PC-9 (cell line): Measurements from ENCODE around the gene PLA2R1.

Experiments used
- CTCF ChIP-seq: fragments of 200-600 bp; sonication (generic); conservative IDR thresholded peaks from 2 replicates; pipeline ENCODE4 v1.6.1; 2017; ENCODE audit warnings: mixed run types, antibody characterized with exemption, mild to moderate bottlenecking, moderate library complexity
- EZH2 ChIP-seq: fragments of 200-600 bp; sonication (generic); IDR thresholded peaks from 2 replicates; pipeline ENCODE4 v1.8.0; 2017; ENCODE audit warnings: antibody characterized with exemption, low read depth

DNA sequence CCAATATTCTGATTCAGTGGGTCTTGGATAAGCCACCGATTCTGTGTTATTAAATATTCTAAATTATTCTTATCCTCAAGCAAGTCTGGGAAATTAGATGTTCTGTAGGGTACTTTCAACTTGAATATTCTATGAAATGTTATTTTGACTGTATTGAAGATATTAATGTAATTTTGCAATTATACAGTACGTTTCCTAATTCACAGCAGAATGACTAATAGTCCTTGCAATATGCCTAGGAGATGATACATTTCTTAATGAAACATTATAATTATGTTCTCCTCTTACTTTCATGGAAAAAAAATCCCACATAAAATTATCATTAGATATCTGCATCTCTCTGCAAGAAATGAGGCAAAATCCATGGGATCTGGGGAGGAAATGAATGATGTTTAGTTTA is 46.2 kb upstream of the PLA2R1 start:
- no peak for TF ChIP-seq CTCF
- no peak for TF ChIP-seq EZH2
